Left renal cortex interstitium (tissue), 4 donors: Measurements from ENCODE around the gene SLC1A7. TPM values are rescaled to one million over a fixed set of nuclear protein-coding genes. Genes with fewer than 3 reads are reported as not detected.
A peak's percentile ranks its signal among the peaks of the same experiment; 100 is the strongest.

Source experiments
- DNase-seq, 4 donors: peaks; one replicate each; pipeline ENCODE4 v3.0.0-alpha.2; 2013; ENCODE audit warnings: low read depth in 4 of 4, low spot score in 2 of 4, missing footprints in 1 of 4
- polyA plus RNA-seq, 4 donors: library from polyadenylated mRNA; unstranded; fragments of 120-200 nt; gene quantifications; one replicate each; pipeline ENCODE4 v1.2.1, GENCODE V29; 2013; ENCODE audit not compliant: insufficient read length in 4 of 4

The SLC1A7 gene
- polyA plus RNA-seq, 4 donors = 0.11 to 0.26 (median 0.14) TPM

- no peak for DNase-seq
Observed at GRCh38 chr1:53162621-53163020, 20.2 kb upstream of the SLC1A7 start.

DNA sequence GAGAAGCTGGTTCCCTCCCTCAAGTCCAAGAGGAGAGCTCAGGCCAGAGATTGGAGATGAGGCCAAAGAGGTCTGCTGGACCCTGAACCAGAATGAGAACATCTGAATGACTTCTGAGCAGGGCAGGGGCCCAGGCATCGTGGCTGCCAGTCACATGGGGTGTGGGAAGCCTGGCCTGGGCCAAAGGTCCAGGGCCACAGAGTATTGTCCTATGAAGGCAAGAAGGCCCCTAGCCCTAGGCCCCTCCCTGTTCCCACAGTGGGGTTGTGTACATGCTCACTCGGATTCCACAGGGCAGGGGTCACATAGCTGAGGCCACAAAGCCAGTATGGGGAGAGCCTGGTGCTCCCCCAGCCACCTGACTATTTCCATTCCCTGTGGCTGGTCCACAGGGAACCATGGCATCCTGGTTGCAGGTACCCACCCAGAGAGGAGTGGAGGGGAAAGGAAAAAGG is 18.5 kb upstream of the SLC1A7 start:
- DNase-seq = no peak

DNA sequence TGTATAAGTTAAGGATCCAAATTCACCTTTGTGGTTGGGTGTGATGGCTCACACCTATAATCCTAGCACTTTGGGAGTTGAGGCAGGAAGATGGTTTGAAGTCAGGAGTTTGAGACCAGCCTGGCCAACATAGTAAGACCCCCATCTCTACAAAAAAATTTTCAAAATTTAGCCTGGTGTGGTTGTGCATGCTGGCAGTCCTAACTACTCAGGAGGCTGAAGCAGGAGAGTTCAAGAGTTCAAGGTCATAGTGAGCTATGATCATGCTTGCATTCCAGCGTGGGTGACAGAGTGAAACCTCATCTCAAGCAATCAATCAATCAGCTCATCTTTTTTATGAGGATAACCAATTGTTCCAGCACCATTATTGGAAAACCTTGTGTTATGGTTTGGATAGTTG is 16.5 kb upstream of the SLC1A7 start:
- no peak for DNase-seq

GRCh38 chr1:53156783-53157182 is 14.3 kb upstream of the SLC1A7 start:
- DNase-seq = no peak

DNA sequence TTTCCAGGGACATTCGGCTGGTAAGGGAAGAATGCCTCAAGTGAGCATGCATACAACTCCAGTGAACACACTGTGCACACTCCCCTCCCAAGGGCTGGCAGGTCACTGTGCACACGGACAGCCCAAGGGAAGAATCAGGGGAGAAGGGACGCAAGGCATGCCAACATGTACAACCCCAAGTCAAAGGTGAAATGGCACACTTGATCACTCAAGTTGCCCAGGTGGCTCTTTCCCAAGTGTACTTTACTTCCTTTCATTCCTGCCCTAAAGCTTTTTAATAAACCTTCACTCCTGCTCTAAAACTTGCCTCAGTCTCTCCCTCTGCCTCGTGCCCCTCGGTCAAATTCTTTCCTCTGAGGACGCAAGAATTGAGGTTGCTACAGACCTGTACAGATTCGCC is 13.5 kb upstream of the SLC1A7 start:
- no peak for DNase-seq

DNA sequence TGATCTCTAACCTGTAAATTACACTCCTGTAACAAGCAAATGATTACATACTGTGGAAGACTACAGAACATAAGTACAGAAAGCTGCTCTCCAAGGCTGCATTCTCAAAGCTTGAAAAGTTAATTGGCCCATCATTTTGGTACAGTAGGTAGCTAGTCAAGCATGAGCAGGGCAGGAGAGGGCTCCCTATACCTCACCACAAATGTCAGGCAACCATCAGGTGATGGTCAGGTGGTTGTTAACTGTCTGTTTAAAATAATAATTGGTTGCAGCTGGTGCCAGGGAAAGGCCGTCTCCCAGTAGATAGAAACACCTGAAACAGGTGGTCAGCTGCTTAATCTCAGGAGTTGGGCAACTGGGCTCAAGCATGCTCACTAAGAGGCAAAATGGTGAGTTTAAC is 13.1 kb upstream of the SLC1A7 start:
- DNase-seq = no peak

DNA sequence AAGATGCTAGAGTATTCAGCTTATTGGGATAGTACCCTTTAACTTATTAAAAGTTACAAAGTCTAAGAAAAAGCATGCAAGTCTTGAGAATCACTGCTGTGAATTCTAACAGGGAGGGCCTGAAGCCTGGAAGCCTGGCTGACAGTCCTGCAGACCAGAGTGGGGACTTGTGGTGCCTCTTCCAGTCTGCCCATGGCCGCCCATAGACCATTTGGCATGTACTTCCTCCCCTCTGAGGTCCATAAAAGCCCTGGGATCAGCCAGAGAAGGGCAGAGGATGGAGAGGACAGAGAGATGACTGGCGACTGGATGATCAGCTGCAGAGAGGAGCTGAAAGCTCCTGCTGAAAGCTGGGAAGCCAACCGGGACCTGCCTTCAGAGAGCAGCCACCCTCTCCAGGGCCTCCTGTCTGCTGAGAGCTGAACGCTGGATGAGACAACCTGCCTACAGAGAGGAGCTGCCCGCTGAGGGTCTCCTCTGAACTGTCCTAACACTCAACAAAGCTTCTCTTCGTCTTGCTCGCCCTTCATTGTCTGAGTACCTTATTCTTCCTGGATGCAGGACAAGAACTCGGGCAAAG is 12.5 kb upstream of the SLC1A7 start:
- no peak for DNase-seq

GRCh38 chr1:53153752-53154151 is 11.3 kb upstream of the SLC1A7 start:
- no peak for DNase-seq

- no peak for DNase-seq
Observed at GRCh38 chr1:53148123-53148522, 5.7 kb upstream of the SLC1A7 start.

DNA sequence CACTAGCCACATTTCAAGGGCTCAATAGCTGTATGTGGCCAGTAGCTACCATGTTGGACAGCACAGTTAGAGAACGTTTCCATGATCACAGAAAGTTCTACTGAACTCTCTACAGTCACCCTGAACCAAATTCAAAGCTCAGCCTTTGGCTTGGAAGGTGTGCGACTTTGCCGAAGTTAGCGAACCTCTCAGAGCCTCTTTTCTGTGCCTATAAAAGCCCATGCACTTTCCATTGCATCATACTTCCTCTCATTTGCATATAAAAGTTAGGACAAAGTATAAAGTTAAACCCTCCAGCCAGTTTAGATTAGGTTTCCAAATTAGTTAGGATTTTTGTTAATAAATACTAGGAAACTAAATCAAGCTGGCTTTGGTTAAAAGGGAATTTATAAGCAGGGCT is 4.7 kb upstream of the SLC1A7 start:
- no peak for DNase-seq

GRCh38 chr1:53145942-53146708 is 3.7 kb upstream of the SLC1A7 start:
- peak in 1 of 4 donors; percentile 56 for DNase-seq

GRCh38 chr1:53145619-53145941 is 3.1 kb upstream of the SLC1A7 start:
- no peak for DNase-seq

DNA sequence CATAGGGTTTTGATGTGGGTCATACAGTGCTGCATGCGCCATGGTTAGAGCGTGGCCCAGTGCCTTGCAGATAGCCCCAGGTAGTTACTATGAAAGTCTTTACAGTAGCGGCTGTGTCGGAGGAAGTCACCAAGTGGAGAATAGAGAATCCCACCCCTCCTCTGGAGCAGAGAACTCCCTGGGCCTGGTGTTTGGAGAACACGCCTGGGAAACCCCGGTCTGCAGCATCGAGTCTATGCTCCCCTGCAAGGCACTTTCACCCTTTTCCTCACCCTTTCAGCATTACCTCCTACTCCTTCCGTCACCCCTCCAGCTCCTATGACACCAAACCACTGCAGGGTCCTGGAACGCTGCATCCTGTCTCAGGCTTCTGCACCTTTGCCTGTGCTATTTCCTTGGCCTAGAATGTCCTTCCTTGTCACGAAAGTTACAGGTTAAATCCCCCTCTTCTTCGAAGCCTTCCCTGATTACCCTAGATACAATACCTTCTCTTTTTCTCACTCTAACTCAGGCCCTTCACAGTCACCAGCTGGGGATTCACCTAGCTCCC is 2.7 kb upstream of the SLC1A7 start:
- no peak for DNase-seq

- no peak for DNase-seq
Observed at GRCh38 chr1:53144201-53144600, 1.8 kb upstream of the SLC1A7 start.

DNA sequence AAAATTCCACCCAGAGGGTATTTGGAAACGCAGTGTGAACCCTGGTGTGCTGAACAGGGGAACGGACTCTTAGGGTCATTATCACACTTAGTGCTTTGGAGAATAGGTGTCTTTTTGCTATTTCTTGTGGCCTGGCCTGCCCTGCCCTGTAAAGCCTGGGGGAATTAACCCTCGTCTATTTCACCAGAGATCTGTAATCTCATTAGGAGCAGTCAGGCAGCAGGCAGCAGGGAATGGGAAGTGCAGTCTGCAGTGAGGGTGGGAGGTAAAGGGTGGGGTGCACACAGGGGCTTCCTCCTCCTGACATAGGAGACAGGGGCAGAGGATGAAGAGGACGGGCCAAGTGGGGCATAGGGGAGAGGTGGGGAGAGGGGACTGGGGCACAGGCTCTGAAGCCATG is 1.1 kb upstream of the SLC1A7 start:
- no peak for DNase-seq

DNA sequence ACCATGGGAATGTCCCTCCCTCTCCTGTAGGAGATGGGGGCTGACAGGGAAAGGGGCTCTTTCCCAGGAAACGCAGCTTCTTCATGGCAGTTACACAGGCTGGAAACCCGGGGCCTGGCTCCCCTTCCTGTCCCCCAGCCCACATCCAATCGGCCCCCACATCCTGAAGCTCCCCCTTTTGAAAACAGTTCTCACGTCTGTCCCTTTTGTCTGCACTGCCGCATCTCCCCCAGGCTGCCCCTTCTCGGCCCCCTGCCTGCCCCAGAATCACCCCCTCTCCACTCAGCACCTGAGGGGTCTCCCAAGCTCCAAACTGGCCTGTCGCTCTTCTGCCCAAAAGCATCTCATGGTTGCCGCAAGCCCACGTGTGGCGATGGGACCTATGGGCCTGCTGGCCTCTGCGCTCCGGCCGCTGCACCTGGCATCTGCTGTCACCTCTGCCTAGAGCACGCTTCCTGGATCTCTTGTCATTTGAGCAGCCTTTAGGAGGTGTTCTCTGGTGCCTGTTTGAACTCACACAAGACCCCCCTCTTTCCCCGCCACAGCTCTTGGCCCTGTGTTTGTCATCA is 867 bp downstream of the SLC1A7 start:
- DNase-seq = no peak

DNA sequence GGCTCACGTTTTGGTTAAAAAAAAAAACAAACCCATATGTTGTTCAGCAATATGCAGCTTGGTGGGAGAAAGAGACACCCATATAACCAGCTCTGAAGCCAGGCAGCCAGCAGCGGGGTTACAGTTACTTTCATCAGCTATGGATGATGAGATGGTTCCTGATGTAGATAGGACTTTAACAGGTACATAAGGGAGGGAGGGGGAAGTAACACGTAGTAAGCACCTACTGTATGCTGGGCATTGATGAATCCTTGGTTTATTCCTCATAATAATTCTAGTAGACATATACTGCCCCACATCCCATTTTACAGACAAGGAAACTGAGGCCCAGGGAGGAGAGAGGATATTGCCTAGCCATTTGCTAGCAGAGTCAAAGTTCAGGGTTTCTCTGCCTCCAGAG is 2.0 kb downstream of the SLC1A7 start:
- no peak for DNase-seq

- DNase-seq = no peak
Observed at GRCh38 chr1:53139951-53140361, 2.5 kb downstream of the SLC1A7 start.

DNA sequence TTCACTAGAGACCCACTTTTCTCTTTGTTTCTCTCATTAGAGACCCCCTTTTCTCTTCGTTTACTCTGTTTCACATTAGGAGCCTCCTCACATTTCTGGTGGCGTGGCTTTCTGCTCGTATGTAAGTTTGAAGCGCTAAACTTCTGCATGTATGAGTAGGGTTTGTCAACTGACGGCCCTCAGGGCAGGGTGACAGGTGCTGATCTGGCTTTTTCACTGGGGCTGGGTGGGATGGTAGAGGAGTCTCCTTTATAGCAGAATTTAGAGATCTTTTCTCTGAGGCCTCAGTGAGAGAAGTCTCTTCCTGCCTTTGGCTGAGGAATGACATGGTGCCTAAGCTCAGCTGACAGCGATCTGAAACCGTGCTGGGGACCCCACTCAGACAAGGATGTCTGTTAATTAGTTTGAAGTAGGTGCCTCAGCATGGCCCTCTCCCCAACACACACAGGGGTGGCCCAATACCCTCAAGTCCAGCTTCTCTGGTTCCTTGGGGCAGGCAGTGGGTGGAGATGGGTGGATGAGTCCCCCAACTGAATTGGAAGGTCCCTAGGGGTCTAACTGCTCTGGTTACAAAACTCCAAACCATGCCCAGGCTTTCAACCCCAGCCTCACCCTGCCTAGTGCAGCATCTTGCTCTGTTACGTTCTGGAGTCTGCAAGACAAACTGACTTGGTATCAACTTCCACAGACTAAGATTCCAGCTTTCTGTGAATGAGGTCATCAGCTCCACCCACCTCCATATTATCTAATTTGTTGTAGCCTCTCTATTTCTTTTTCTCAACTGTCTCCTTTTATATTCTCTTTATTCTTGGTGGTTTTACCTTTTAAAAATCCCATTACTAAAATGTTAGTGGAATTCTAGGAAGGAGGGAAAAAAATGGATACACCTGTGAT is 3.2 kb downstream of the SLC1A7 start:
- DNase-seq = no peak

DNA sequence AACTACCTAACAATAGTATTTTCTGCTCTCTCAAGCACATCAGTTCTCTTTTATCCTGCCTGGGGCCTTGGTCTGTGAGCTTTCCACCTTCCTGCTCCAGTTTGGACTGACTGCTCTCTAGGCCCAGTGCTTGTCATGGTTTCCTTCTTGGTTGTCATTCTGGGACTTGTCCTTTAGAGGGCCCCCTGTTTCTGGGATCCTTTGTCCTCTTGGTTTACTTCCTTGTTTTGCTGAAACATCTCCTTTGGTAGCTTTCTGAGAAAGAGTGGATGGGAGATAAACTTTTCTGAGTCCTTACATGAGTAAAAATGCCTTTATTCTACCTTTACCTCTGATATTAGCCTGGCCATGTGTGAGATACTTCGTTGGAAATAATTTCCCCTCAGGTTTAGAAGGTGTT is 4.7 kb downstream of the SLC1A7 start:
- DNase-seq = no peak

DNA sequence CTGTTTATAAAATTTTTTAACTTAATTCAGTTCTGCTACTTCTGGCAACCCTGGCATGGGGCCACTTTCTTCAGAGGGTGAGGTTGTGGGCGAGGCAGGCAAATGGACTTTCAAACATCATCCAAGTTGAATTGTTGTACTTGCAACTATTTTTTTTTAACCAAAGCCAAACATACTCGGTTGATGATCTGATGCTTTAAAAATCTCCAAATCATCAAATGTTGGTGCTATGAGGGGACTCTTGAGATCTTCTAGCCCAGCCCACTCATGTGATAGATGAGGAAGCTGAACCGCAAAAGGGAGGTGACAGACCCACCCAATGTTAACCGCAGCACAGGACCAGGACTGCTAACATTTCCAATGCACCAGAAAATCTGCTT is 6.7 kb downstream of the SLC1A7 start:
- DNase-seq = no peak
